GM18519 (cell line): ENCODE results near the gene RAB43.

Experiments
- ATAC-seq: cut with Tn5 transposase; IDR thresholded peaks from one replicate; pipeline ENCODE4 v1.9.1; 2021; ENCODE audit warnings: mild to moderate bottlenecking, moderate library complexity; ENCODE audit not compliant: unreplicated experiment, low FRiP score

RAB43 gene

DNA sequence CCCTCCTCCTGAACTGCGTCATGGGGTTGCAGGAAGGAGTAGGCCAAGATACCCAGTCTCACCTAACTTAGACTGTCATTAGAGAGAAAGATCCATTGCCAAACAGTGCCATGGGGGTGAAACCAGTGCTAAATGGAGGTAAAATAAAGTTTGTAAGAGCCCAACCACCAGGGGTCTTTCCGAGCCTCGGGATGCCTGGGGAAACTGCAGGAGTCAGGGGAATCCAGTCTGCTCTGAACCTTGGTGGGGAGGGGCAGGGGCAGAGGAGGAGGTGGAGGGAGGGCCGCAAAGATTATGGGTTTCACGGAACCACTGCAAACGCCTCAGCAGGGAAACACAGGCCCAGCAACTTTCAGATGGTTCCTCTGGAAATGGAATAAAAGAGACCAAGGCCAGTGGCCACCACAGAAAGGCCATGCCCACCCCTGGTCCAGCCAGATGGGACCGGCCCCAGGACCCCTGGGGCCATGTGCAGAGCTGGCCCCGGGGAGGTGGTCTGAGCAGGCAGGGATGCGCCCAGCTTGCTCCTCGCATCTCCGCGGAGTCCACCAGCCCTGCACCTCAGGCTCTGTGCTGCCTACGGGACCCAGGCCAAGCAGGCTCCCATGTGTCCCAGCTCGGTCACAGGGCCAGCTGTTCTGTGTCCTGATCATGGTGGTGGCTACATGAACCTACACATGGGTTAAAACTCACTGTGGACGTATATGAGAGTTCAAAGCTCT is 80.9 kb downstream of the RAB43 start:
- no peak for ATAC-seq

DNA sequence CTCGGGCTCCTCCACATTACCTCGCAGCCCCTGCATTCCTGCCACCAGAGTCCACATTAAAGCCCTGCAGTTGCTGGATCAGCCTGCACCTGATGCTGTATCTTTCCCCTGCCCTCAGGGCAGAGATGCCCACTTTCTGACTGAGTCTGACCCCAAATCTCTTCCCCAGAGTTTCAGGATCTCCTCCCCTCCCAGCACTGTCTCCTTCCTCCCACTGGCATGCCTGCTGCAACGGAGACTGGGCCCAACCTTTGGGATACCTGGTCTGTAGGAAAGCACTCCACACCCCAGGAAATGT is 81.6 kb downstream of the RAB43 start:
- ATAC-seq, result no peak

DNA sequence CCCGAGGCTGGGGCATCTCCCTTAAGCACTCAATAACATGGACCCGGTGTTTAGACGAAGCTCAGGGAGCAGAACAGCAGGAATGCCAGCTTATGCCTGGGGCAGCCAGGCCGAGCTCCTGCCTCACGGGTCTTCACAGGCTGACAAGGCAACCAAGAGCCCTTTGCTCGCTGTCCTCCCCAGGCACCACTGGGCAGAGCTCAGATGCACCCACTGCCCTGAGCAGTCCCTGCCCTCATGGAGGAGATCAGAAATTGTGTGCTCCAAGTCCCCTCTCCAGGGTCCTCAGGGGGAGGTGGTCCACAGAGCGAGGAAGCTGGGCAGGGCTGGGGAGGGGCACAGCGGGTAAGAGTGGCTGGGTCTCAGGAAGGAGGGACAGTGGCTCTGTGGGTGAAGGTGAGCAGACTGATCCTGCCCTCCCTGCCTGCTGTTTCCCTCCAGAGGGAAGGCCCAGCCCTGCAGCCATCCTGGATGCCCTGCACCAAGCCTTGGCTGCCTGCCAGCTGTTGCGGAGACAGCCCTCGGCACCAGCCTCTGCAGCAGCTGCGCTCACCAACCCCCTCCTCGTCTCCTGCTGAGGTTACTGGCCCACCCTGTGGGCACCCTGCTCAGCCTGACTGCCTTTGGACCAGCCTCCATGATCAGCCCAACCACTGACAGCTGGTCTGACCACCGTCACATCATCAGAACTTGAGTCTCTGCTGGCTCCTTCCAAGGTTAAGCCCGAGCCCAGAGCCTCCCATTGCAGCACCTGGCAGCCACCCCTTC is 82.1 kb downstream of the RAB43 start:
- no peak for ATAC-seq

DNA sequence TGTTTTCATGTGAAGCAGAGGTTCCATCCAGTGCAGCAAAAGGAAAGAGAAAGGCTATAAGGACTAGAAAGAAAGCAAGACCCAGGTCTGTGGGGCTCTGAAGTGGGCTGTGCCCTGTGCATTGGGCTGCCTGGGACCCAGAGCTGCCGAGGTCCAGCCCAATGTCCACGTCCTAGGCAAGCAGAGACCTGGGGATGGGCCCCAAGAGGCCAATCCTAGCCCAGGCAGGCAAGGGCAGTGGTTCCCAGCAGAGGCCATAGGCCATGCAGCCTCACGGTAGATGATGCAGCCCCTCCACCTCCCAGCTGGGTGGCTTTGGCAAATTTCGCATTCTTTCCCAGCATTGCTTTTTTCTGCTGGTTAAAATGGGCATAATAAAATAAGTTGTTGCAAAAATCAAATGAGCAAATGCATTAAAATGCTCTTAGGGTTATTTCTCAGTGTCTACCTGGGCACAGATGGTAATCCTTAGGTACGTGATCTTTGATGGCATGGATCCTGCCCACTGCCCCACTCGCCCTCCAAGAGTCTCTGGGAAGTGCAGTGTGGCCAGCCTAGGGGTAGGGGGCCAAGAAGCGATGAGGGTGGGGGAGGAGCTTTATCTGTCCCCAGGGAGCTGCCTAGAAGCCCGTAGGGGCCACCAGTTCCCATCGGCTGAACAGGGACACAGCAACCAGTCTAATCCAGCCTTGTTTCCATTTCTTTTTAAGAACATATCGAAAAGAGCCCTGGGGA is 83.3 kb downstream of the RAB43 start:
- no peak for ATAC-seq
